Right lobe of liver (tissue), 6 donors: ENCODE results near the gene NDE1. TPM values are rescaled to one million over a fixed set of nuclear protein-coding genes. Genes with fewer than 3 reads are reported as not detected.

ENCODE experiments used
- ATAC-seq, 4 donors: fragments of 200-7000 bp; cut with Tn5 transposase; one replicate each; pipeline ENCODE4 v1.9.1; 2020; ENCODE audit warnings: mild to moderate bottlenecking in 4 of 4, moderate library complexity in 4 of 4
- DNase-seq, 3 donors: peaks; one replicate each; pipeline ENCODE4 v3.0.0-alpha.2; 2020
- H3K27ac ChIP-seq, 3 donors: fragments of 200-600 bp; one replicate each; pipeline ENCODE4 v1.8.0; 2022
- H3K27me3 ChIP-seq, 2 donors: fragments of 200-600 bp; one replicate each; pipeline ENCODE4 v1.8.0; 2022
- H3K36me3 ChIP-seq, 4 donors: fragments of 200-600 bp; sonication (generic) in 1 of 4; one replicate each; pipeline versions ENCODE4 v1.5.1 to v1.8.0; 2017 to 2022; ENCODE audit warnings: control low read depth in 1 of 4
- H3K4me1 ChIP-seq, 4 donors: fragments of 200-600 bp; sonication (generic) in 1 of 4; one replicate each; pipeline versions ENCODE4 v1.5.1 to v1.8.0; 2017 to 2022; ENCODE audit warnings: control low read depth in 1 of 4
- H3K4me3 ChIP-seq, 3 donors: fragments of 200-600 bp; one replicate each; pipeline ENCODE4 v1.8.0; 2022
- H3K9me3 ChIP-seq, 4 donors: fragments of 200-600 bp; sonication (generic) in 1 of 4; one replicate each; pipeline versions ENCODE4 v1.5.1 to v1.8.0; 2017 to 2022; ENCODE audit warnings: control low read depth in 1 of 4
- POLR2A ChIP-seq: fragments of 450-650 bp; IDR thresholded peaks from one replicate; pipeline ENCODE4 v1.6.1; 2017; ENCODE audit warnings: antibody characterized with exemption, mild to moderate bottlenecking
- WGBS: methylation state at CpG from one replicate; pipeline ENCODE4 v1.1.6; 2018; ENCODE audit warnings: low coverage, low lambda C conversion rate; ENCODE audit not compliant: insufficient coverage; ENCODE audit errors: missing lambda C conversion rate; 5-methylcytosine and 5-hydroxymethylcytosine counted together
- intact Hi-C, 2 donors: fragments of 100-400 bp; cut with DNase I; formaldehyde crosslinking; loops; one replicate each; pipeline versions ENCODE4 v1.11.2 to v1.14.1; 2022
- total RNA-seq, 6 experiments: library from RNA; depleted of rRNA in 2 of 6; stranded (reverse); fragments of >200 nt in 2 of 6; fragmentation: NEBNext Ultra II Directional in 3 of 6; extraction: Animal tissue kit (Norgen Biotek cat#: 25700) in 3 of 6; gene quantifications; one replicate each; pipeline versions ENCODE4 v1.1.0 to v1.2.4, GENCODE V29; 2016 to 2023
- TF ChIP-seq, protein P1 (sequence below), 4 donors: fragments of 200-600 bp in 3 of 4; fragments of 450-650 bp in 1 of 4; IDR thresholded peaks; one replicate each; pipeline versions ENCODE4 v1.5.1 to v1.8.0; 2016 to 2022; ENCODE audit warnings: antibody characterized with exemption in 4 of 4, mild to moderate bottlenecking in 2 of 4
- donor health status: DM: no; HTN: yes; CAD: no.
- donor health status: DM: no; HTN: no; CAD: no.
- donor health status: DM: no; HTN: no; CAD: no.
- donor health status: DM: no; HTN: yes; CAD: no.
- donor health status: DM: no; HTN: yes; CAD: no.

The NDE1 gene
- total RNA-seq, 6 experiments from 2014 or later, result 3.6 to 10.2 (median 6.9) TPM

DNA sequence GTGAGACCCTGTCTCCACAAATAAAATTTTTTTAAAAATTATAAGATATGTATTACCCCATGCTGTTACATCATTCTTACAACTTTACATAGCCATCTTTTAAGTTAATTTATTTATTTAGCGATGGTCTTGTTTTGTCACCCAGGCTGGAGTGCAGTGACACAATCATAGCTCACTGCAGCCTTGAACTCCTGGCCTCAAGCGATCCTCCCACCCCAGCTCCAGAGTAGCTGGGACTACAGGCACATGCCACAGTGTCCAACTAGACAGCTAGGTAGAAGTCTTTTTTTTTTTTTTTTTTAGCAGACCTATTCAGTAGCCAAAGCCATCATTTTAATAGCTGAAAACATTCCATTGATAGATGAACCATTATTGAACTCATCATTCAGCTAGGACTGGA is 92.7 kb downstream of the NDE1 start:
- ATAC-seq, result no peak
- 71% methylated on average over 2 of the region's 2 CpGs for whole genome bisulfite sequencing
- no peaks in the 10 kb centered on the region for H3K36me3 ChIP-seq
- no peaks in the 10 kb centered on the region for H3K4me1 ChIP-seq
- intact Hi-C loops, result no loop called here
- no peaks in the 10 kb centered on the region for H3K9me3 ChIP-seq
- no peak overlapping the region for H3K4me3 ChIP-seq
- DNase-seq, result no peak
- H3K27me3 ChIP-seq, result no peaks in the 10 kb centered on the region
- no peak overlapping the region for H3K27ac ChIP-seq
- TF ChIP-seq, protein P1, sequence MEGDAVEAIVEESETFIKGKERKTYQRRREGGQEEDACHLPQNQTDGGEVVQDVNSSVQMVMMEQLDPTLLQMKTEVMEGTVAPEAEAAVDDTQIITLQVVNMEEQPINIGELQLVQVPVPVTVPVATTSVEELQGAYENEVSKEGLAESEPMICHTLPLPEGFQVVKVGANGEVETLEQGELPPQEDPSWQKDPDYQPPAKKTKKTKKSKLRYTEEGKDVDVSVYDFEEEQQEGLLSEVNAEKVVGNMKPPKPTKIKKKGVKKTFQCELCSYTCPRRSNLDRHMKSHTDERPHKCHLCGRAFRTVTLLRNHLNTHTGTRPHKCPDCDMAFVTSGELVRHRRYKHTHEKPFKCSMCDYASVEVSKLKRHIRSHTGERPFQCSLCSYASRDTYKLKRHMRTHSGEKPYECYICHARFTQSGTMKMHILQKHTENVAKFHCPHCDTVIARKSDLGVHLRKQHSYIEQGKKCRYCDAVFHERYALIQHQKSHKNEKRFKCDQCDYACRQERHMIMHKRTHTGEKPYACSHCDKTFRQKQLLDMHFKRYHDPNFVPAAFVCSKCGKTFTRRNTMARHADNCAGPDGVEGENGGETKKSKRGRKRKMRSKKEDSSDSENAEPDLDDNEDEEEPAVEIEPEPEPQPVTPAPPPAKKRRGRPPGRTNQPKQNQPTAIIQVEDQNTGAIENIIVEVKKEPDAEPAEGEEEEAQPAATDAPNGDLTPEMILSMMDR (IDR thresholded peaks at IDR 0.05), result no peak
- TF ChIP-seq POLR2A, result no peak

DNA sequence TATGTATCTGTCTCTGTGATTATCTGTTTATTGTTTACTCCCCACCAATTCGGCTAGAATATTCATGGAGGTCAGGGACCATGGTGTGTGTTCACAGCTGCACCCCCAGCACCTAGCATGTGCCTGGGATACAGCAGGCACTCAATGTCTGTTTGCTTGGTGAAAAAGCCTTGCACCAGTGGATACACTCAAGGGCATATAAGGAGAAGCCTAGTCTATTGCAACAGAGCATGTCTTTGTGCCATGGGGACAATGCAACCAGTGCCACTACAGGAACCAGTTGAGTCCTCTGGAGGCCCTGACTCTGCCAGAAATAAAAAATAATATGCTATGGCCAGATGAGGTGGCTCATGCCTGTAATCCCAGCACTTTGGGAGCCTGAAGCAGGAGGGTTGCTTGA is 93.6 kb downstream of the NDE1 start:
- ATAC-seq (no peak), DNase-seq (no peak)
- TF ChIP-seq POLR2A, result no peak
- TF ChIP-seq, protein P1 (IDR thresholded peaks at IDR 0.05), result no peak
- intact Hi-C loops, result no loop called here
- H3K36me3 ChIP-seq, result no peaks in the 10 kb centered on the region
- no peaks in the 10 kb centered on the region for H3K27me3 ChIP-seq
- H3K4me3 ChIP-seq, result no peak overlapping the region
- 100% methylated on average over 1 of the region's 1 CpG for WGBS
- H3K27ac ChIP-seq, result no peak overlapping the region
- H3K9me3 ChIP-seq, result no peaks in the 10 kb centered on the region
- no peaks in the 10 kb centered on the region for H3K4me1 ChIP-seq

DNA sequence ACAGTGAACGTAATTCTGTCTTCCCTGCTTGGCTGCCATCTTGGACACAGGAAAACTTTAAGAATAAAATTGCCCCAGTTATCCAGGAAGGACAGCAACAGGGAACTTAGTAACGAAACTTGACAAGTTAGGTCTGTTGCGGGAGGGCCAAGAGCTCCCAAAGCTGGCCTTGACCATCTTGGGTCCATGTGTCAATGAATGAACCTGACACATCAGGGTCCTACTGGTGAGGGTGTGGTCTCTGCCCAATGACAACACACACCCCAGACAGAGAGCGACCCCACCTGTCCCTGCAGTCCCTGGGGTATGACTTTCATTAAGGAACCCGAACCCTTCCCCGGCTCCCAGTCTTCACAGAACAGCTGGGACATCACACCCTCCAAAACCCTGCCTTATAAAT is 96.3 kb downstream of the NDE1 start:
- DNase-seq (no peak), ATAC-seq (no peak)
- Histone ChIP-seq H3K4me3 (no peak overlapping the region), H3K27me3 (no peaks in the 10 kb centered on the region), H3K27ac (no peak overlapping the region), H3K9me3 (no peaks in the 10 kb centered on the region), H3K36me3 (no peaks in the 10 kb centered on the region), H3K4me1 (no peaks in the 10 kb centered on the region)
- intact Hi-C loops, result no loop called here
- WGBS, result 76% methylated on average over 2 of the region's 6 CpGs
- TF ChIP-seq, protein P1 (IDR thresholded peaks at IDR 0.05), result no peak
- no peak for TF ChIP-seq POLR2A

DNA sequence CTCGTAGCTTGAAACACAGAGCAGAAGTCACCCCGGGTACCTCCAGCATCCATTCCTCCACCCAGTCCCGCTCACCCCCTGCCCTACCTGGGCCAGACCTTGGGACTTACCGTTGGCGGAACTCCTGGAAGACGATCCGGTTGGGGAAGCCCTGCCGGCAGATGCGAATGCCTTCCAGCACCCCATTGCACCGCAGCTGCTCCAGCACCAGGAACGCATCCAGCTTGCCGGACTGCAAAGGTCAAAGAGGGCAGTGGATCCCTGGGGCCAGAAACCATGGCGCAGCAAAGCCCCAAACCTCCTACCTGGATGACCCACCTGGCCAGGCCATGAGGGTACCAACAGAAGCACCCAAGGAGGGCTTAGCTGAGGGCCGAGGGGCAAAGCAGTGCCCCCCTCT is 97.9 kb downstream of the NDE1 start:
- no peaks in the 10 kb centered on the region for H3K4me1 ChIP-seq

More for the DNA sequence above, 97.9 kb downstream of the NDE1 start:
- no CpG with 5 or more reads among the region's 14 CpGs for WGBS
- no peak for DNase-seq
- Histone ChIP-seq H3K4me3 (no peak overlapping the region), H3K27ac (no peak overlapping the region), H3K36me3 (no peaks in the 10 kb centered on the region), H3K27me3 (no peaks in the 10 kb centered on the region), H3K9me3 (no peaks in the 10 kb centered on the region)
- ATAC-seq, result no peak
- intact Hi-C loops, result no loop called here
- TF ChIP-seq POLR2A, result no peak
- TF ChIP-seq, protein P1 (IDR thresholded peaks at IDR 0.05), result no peak
